AG09309 (cell line): ENCODE results near the gene ASNS.
"Not testable (repeated sequence)": the region's sequence is repeated elsewhere in the genome, so short reads cannot be mapped to it uniquely, and the experiment has no call there.

Source experiments
- DNase-seq: peaks from one replicate; pipeline ENCODE4 v3.0.0-alpha.2; 2010; ENCODE audit warnings: low read depth
- H3K4me3 ChIP-seq: 2 replicates; pipeline ENCODE4 v1.5.1; 2011; ENCODE audit warnings: mild to moderate bottlenecking, low read depth, low read length, moderate library complexity; ENCODE audit not compliant: control insufficient read depth
- CTCF ChIP-seq: IDR thresholded peaks from 2 replicates; pipeline ENCODE4 v1.5.1; 2011; ENCODE audit warnings: mild to moderate bottlenecking, low read depth, low read length, inconsistent platforms; ENCODE audit not compliant: insufficient read depth, control insufficient read depth; ENCODE audit errors: missing control alignments

The ASNS gene

GRCh38 chr7:97868314-97868713 is 3.9 kb downstream of the ASNS start:
- TF ChIP-seq CTCF: no peak
- DNase-seq: no peak
- no peak overlapping the region for H3K4me3 ChIP-seq

GRCh38 chr7:97865104-97865503 is 7.1 kb downstream of the ASNS start:
- no peak overlapping the region for H3K4me3 ChIP-seq
- DNase-seq: no peak
- TF ChIP-seq CTCF: no peak

- H3K4me3 ChIP-seq: no peak overlapping the region
- no peak for DNase-seq
- no peak for TF ChIP-seq CTCF
Measured at GRCh38 chr7:97859606-97860204, 12.5 kb downstream of the ASNS start.

GRCh38 chr7:97858221-97858620 is 14.0 kb downstream of the ASNS start:
- no peak for TF ChIP-seq CTCF
- no peak overlapping the region for H3K4me3 ChIP-seq
- no peak for DNase-seq

GRCh38 chr7:97857544-97857943 is 14.7 kb downstream of the ASNS start:
- no peak for TF ChIP-seq CTCF
- no peak for DNase-seq

GRCh38 chr7:97851683-97852082 is 20.5 kb downstream of the ASNS start:
- TF ChIP-seq CTCF: no peak
- H3K4me3 ChIP-seq: no peak overlapping the region
- DNase-seq: no peak

More at GRCh38 chr7:97857544-97857943, 14.7 kb downstream of the ASNS start:
- H3K4me3 ChIP-seq: no peak overlapping the region

- H3K4me3 ChIP-seq, DNase-seq: not testable (repeated sequence)
Measured at GRCh38 chr7:97850262-97851031, 21.8 kb downstream of the ASNS start.
